ENCODE data around the gene CYP27A1.

CYP27A1 gene

DNA sequence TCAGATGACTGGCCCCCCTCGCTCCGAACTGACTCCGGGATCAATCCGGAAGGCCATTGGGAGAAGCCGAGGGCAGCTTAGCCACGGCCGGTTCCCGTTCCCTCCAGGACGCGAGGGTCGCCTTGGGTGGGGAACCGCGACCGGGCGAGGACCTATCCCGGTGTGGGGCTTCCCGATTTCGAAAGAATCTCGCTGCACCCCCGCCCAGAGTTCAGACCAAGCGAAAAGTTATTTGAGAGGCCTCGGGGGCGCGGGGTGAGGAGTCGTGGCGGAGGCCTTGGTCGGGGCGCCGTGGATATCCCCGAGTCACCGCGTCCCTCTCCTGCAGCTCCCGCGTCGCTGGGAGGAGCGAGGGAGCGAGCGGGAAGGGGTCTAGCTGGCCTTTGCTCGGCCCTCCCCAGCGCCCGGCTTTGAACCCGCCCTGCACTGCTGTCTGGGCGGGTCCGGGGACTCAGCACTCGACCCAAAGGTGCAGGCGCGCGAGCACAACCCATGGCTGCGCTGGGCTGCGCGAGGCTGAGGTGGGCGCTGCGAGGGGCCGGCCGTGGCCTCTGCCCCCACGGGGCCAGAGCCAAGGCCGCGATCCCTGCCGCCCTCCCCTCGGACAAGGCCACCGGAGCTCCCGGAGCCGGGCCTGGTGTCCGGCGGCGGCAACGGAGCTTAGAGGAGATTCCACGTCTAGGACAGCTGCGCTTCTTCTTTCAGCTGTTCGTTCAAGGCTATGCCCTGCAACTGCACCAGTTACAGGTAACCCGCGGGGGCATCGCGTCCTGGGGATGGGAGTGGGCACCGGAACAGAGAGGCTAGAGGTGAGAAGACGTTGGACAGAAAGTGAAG lies at the start of gene CYP27A1:
Gene CYP27A1 (plus strand): TSS at position 457 of the 837 bp plus-strand sequence. CDS start 36 bp downstream, at position 493.
- in situ Hi-C loops (cut with MboI; ENCODE audit: low sequenced_read_pairs): no loop called here

DNA sequence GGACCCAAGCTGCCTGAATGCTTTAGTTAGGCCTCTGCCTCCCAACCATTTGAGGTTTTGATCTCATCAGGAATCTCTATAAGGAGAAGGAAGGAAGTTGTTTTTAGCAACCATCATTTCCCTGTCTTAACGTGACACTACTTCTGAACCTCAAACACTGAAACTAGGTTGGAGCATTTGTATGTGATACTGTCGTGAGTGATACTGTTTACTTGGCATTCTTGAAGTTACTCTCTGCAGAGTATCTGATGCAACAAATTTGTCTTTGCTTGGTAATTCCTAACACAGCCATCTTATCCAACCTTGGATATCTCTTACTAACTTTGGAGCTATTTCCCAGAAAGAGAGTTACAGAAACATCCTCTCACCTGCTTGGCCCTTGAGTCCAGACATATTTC lies 49.2 kb upstream of the CYP27A1 start:
- in situ Hi-C loops (cut with MboI; ENCODE audit: low sequenced_read_pairs): no loop called here

DNA sequence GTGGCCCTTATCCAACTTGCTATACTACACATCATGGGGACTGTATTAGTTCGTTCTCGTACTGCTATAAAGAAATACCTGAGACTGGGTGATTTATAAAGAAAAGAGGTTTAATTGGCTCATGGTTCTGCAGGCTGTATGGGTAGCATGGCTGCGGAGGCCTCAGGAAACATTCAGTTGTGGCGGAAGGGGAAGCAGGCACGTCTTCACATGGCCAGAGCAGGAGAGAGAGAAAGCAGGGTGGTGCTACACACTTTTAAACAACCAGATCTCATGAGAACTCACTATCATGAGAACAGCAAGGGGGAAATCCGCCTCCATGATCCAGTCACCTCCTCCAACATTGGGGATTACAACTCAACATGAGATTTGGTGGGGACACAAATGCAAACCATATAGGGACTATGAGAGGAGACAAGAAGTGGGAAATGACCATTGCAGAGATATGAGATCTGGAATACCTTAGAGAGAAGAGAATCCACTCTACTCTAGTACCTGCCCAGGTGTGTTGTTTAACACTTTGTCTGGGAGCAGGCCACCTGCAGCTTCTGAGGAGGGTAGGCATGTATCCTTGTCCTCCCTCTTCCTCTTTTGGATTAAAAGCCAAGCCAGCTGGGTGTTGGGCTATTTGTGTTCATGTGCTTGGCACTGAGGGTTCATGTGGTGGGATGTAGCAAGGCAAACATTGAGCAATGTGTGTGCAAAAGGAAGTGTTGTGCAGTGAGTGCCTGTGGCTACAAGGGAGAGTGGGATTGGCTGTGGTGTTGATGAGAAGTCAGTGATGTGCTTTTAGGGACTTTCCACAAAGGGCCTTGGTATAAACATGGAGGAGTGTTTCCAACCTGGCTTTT lies 48.6 kb upstream of the CYP27A1 start:
- in situ Hi-C loops (cut with MboI; ENCODE audit: low sequenced_read_pairs): no loop called here

DNA sequence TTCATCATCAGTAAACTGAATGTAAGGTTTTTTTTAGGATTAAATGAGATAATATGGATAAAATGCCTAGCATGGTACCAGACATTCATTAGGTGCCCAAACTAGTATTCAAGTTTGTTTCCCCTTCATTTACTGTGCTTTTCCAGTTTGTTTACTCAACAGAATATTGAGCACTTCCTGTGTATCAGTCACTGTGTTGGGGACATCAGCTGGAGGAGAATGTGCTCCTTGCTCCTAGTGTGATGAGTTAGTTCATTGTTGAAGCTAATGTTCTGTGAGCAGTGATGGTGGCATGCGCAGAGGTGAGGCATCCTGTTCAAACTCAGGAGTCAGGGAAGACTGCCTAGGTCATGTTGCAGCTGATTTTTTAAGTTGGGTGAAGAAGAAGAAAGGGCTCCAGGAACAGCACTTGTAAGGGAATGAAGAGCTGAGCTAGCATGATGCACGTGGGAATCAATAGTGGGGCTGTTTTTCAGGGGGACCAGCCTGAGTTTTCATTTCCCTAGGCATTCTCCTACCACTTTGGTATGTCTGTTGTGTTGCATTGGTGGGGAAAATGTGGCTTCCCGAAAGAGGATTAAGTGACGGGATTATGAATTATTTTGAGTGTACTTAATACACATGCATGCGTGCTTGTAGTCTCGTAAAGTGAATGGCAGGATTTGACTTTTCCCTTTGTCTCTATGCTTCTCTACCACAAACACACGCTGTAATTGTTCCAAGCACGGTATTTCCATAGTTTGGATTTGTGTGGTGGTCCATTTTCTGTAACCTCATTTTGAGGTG lies 47.6 kb upstream of the CYP27A1 start:
- in situ Hi-C loops (cut with MboI; ENCODE audit: low sequenced_read_pairs): no loop called here

DNA sequence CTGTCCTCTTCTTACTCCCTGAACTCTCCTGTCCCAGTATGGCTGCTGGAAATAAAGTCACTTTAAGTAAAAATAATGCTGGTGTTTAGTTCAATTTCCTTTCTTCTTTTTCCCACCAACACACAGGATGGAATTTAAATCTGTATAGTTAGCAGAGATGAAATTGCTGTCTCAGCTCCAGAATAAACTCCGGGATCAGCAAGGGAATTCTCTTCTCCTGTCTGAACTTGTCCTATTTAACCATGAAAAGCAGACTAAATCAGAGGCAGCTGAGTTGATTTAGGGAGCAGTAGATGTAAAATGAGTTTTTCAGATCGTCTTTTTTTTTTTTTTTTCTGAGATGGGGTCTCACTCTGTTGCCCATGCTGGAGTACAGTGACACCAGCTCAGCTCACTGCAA lies 45.4 kb upstream of the CYP27A1 start:
- in situ Hi-C loops (cut with MboI; ENCODE audit: low sequenced_read_pairs): no loop called here

DNA sequence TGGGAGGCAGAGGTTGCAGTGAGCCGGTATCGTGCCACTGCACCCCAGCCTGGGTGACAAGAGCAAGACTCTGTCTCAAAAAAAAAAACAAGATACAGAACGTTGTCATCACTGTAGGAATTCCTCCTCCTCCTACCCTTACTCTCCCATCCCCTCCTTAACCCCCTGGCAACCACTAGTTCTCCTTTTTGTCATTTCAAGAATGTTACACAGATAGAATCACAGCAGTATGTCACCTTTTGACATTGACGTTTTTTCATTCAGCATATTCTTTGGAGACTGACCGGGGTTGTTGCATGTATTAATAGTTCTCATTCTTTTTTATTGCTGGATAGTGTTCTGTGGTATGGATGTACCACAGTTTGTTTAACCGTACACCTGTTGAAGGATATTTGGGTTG lies 38.9 kb upstream of the CYP27A1 start:
- in situ Hi-C loops (cut with MboI; ENCODE audit: low sequenced_read_pairs): no loop called here

DNA sequence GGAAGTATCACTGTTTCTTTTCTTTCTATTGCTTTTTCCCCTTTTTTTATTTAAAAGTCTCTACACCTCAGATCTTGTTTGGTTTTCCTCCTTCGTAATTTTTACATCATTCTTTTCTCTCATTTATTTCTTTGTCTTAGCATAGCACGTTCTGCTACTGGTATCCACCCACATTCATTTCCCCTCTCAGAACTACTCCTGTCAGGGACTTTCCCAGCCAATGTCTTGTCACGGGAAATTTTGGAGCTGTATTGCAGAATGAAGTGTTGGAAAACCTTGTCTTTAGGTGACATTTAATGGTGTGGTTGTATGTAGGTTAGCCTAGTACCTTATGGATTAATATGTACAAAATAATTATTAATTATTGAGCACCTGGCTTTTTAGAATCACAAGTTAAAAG lies 37.3 kb upstream of the CYP27A1 start:
- in situ Hi-C loops (cut with MboI; ENCODE audit: low sequenced_read_pairs): no loop called here

DNA sequence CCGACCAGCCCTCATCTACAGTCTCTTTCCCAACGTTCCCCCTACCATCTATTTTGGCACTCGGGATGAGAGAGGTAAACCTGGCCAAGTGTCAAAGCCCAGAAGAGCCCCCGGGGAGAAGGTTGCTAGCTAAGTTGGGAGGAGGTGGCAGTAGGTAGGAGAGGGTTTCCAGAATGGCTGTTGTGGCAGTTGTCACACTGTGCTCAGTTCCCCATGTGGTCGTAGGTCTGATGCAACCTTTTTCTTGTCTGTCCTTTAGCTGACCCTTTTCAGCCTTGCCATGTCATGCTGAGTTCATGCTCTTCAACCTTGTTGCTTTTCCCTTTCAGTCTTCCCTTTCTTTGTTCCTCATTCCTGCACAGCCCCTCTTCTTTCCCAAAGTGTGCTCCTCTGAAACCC lies 36.8 kb upstream of the CYP27A1 start:
- in situ Hi-C loops (cut with MboI; ENCODE audit: low sequenced_read_pairs): no loop called here

DNA sequence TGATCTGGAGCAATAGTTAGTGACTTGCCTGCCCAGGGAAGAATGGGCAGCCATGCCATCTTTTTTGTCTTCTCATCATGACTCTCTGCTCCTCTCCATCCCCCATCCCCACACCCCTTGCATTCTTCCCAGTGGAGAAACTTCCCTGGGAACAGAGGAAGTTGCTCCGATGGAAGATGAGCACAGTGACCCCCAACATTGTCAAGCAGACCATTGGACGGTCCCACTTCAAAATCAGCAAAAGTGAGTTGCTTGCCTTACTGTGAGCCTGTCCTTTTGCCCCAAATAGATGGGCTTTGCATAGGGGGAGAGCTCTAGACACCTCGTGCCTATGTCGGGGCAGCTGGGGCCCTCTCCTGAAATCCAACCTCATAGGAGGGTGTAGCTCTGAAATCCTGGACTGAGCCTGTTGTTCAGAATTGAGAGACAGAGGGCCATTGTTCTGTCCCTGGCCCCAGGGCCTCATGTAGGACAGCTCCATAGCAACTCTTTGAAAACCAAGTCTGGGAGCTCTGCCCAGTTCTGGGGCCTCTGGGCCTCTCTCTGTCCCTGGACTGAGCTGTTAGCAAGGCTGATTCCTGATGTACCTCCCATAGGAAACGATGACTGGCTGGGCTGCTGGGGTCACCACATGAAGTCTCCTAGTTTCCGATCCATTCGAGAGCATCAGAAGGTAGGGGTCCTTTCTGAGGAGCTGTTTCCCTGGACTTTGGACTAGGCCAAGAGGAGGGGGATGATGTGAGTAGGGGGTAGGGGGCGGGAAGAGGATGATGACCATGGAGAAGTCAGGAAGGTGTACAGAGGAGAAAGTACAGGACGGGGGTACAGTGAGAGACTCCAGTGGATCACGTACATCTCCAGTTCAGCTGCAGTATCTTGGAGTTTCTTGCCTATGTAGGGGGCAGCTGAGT lies 36.1 kb upstream of the CYP27A1 start:
- in situ Hi-C loops (cut with MboI; ENCODE audit: low sequenced_read_pairs): no loop called here

DNA sequence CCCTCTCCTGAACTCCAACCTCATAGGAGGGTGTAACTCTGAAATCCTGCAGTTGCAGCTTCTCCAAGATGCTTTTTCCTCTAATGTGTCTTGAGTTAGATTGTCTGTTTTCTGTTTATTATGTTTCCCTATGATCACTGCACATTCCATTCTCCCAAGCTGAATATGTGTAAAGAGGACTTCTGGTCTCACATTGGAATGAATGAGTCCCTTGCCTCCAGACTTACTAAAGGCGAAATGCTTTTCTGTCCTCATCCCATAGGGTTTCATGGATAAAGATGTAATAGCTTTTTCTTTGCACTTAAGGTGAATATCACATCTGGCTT lies 35.5 kb upstream of the CYP27A1 start:
- in situ Hi-C loops (cut with MboI; ENCODE audit: low sequenced_read_pairs): no loop called here

DNA sequence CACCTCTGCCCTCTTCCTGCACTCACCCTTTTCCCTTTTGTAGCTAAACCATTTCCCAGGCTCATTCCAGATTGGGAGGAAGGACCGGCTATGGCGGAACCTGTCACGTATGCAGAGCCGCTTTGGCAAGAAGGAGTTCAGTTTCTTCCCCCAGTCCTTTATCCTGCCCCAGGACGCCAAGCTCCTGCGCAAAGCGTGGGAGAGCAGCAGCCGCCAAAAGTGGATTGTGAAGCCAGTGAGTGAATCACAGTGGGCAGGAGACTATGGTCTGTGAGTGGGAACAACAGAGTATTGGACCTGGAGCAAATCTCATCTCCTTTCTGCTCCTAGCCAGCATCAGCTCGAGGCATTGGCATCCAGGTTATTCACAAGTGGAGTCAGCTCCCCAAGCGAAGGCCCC lies 35.0 kb upstream of the CYP27A1 start:
- in situ Hi-C loops (cut with MboI; ENCODE audit: low sequenced_read_pairs): no loop called here

DNA sequence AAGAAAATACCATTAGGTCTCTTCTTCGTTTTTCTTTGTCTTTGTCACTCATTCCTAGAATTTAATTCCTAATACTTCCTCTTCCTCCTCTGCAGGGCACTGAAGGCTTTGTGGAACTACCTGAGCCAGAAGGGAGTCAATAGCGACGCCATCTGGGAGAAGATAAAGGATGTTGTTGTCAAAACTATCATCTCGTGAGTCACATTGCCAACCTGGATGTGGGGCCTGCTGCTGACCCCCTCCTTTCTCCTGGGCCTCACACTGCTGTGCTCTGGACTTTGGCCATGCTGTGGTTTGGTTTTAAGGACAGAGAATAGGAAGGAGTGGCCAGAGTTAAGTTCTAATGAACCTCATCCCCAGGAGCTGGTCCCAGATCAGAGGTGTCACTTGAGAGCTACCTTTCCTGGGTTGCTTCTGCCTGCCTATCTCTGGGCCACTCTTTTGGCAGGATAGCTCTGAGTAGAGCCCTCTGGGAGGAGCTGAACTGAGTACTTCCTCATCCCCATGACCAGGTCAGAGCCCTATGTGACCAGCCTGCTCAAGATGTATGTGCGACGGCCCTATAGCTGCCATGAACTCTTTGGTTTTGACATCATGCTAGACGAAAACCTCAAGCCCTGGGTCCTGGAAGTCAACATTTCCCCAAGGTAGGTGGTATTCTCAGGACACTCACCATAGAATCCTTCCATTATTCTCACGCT lies 33.1 kb upstream of the CYP27A1 start:
- in situ Hi-C loops (cut with MboI; ENCODE audit: low sequenced_read_pairs): no loop called here

DNA sequence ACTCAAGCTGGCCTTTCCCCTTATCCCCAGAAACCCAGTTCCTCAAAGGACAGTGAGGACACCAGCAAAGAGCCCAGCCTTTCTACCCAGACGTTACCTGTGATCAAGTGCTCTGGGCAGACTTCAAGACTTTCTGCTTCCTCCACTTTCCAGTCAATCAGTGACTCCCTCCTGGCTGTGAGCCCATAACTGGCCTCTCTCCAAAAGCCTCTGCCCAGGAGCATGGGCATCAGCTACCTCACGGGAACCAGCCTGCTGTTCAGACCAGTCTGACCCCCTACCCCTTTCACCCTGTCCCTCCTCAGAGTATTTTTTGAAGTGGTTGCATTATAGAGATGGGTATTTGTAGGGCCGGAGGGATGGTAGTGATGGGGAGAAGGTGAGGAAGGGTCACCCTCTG lies 27.7 kb upstream of the CYP27A1 start:
- in situ Hi-C loops (cut with MboI; ENCODE audit: low sequenced_read_pairs): no loop called here

DNA sequence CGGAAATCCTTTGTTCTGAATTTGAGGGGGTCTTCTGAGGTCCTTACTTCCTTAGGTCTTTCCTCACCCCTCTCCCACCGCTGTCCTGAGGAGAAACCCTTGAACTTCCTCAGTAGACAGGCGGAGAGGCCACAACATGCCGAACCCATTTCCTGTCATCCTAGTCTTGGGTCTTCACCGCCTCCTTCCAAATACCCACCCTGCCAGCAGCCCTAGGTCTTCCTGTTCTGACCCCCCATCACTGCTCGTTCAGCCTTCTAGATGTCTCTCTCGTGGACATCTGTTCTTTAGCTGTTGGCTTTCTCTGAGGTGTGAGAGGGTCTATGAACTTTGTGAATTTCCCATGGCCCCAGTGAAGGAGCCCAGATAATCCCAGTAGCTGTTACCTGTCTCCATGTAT lies 27.2 kb upstream of the CYP27A1 start:
- in situ Hi-C loops (cut with MboI; ENCODE audit: low sequenced_read_pairs): no loop called here

DNA sequence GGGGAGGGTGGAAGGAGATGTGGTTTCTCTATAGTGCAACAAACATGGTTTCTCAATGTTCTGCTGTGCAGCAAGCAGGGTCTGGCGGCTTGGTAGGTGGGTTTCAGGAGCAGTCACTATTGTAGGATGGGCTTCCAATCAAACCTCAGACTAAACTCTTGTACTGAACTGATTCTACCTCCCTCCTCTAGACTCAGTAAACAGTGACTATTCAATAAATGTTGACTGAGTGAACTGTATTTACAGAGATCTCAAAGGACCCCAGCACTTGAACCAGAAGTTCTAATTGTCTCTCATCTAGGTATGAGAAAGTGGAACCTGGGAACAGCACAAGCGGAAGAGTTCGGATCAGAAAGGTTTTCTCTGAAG lies 26.8 kb upstream of the CYP27A1 start:
- in situ Hi-C loops (cut with MboI; ENCODE audit: low sequenced_read_pairs): no loop called here

DNA sequence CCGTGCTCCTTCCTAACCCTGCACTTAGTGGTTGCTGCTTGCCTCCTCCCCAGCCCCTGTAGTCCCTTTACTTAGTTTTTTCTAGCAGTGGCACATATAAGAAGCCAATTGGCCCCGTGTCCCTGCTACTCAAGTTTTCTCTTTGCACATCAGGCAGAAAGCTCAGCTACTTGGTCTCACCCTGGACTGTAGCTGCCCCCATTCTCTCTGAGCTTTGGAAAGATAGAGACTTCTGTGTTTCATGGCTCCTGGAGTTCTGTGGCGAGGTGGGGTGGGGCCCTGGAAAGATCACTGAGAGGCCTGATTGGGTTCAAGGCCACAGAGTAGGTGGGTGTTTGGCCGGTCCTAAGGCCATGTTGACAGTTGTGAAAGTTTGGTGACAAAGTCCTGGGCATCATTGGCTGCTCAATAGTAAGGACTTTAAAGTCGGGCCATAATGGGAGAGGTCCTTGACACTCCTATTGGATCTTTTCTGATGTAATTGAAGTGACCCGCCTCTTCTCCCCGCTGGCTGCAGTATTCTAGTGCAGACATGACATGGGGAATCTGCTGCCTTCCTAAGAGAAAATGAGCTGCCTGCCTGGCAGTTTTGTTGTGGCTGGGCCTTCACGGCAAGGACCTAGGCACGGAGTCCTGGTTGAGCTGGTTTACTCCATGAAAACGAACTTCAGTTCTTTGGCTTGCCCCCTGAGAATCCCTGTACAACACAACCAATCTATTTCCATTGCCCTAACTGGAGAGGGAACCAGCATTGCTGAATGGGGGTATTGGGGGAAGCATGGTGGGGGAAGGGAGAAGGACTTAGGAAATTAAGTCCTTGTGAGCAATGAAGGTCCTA lies 26.2 kb upstream of the CYP27A1 start:
- in situ Hi-C loops (cut with MboI; ENCODE audit: low sequenced_read_pairs): no loop called here

DNA sequence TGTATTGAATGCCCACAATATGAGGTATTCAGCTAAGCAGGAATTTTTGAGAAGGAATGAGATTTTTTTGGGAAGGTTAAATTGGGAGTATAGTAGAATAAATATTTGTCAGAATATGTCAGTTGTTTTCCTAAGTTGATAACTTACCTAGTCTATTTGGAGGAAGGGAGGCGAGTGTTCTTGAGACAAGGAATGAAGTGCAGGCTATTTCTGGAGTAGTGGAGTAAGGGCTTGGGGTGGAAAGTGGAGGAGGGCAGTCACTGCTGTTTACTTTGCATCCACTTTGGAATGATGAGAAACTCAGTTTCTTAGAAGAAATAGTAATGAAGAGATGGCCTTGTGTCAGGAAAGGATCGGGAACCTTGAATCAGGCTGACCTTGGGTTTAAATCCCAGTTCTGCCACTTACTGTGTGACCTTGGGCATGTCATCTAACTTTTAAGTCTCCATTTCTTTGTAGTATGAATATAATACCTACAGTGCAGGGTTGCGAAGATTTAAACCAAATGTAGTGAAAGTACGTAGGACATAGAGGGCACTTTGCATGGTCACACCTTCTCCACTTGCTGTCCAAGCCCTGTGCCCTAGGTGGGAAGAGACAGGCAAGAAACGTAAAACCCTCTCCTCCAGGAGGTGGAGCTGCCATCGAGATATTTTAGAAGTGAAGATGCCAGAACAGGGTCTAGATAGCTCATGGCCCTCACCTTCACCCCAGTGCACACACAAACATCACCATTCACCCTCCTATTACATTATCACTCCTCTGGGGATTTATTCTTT lies 25.2 kb upstream of the CYP27A1 start:
- in situ Hi-C loops (cut with MboI; ENCODE audit: low sequenced_read_pairs): no loop called here

DNA sequence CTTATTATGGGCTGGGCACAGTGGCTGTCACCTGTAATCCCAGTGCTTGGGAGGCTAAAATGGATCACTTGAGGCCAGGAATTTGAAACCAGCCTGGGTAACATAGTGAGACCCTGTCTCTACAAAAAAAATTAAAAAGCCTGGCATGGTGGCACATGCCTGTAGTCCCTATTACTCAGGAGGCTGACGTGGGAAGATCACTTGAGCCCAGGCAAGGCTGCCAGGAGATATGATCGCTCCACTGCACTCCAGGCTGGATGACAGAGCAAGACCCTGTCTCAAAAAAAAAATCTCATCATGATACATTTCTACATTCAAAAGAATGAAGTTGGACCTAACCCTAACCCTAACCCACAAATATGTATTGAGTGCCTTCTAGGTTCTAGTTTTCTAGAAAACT lies 20.2 kb upstream of the CYP27A1 start:
- in situ Hi-C loops (cut with MboI; ENCODE audit: low sequenced_read_pairs): no loop called here
